ENCODE data around the gene TTC7B.

DNA sequence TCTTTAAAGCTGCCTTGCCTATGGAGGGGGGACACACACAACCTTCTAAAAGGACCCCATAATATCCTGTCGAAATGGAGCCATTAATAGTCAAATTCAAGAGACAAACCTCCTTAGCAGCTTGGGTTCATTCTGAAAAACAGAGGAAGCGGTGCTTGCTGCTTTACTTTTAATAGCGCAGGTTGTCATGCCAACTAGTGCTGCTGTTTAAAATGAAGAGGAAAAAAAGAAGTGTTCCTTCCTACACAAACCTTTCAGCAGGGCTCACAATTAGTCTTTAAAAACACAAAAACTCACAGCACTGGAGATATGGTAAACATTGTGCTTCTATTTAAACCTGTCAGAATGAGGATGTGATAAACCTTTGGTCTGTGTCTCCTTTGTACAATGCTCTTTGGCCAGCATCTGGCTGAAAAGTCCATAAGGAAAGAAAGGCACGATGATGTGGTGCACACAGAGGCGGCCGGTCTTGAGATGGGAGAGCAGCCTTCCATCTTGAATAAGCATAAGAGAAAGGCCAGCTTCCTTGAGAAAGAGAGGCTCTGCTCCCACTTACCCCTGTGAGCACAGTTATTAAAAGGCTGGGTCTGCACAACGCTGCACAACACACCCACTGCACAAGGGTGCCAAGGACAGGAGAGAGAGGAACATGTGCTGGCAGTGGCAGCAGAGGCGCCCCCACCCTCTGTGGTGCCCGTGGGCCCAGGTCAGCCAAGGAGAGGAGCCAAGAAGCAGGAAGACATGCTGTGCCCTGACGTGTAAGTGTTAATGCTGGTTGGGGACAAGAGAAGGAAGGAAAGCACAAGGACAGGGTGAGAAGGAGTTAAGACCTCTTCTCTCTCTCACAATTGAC lies 144.6 kb downstream of the TTC7B start:
- TF ChIP-seq, protein P1, sequence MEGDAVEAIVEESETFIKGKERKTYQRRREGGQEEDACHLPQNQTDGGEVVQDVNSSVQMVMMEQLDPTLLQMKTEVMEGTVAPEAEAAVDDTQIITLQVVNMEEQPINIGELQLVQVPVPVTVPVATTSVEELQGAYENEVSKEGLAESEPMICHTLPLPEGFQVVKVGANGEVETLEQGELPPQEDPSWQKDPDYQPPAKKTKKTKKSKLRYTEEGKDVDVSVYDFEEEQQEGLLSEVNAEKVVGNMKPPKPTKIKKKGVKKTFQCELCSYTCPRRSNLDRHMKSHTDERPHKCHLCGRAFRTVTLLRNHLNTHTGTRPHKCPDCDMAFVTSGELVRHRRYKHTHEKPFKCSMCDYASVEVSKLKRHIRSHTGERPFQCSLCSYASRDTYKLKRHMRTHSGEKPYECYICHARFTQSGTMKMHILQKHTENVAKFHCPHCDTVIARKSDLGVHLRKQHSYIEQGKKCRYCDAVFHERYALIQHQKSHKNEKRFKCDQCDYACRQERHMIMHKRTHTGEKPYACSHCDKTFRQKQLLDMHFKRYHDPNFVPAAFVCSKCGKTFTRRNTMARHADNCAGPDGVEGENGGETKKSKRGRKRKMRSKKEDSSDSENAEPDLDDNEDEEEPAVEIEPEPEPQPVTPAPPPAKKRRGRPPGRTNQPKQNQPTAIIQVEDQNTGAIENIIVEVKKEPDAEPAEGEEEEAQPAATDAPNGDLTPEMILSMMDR (IDR thresholded peaks at IDR 0.05) = no peak
- no peak for TF ChIP-seq EZH2 (IDR thresholded peaks at IDR 0.05; ENCODE audit: borderline replicate concordance, insufficient read depth, low read depth, low read length, poor library complexity, severe bottlenecking)
